HG03066 (cell line): ENCODE measurements around the gene SIK2.
"Not testable (repeated sequence)": the region's sequence is repeated elsewhere in the genome, so short reads cannot be mapped to it uniquely, and the experiment has no call there.

Source experiments
- ATAC-seq: cut with Tn5 transposase; IDR thresholded peaks from one replicate; pipeline ENCODE4 v1.9.1; 2021; ENCODE audit warnings: low read depth; ENCODE audit not compliant: unreplicated experiment

Gene SIK2

DNA sequence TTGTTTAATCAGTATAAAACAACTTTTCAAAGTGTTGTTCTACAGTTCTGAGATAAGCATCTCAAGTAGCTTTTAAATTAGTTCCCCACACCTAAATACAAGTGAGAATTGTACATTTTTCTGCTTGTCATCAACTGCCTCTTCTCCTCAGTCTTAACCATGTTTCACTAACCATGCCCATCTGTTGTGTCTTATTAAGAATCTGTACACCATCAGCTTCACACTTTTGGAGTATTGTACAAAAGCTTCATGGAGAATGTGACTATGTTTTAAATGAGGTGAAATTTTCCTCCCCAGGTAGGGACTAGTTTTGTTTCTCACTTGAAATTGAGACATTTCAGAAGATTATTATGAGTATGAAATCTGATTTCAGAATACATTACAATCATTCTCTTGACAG is 52.4 kb downstream of the SIK2 start:
- no peak for ATAC-seq

DNA sequence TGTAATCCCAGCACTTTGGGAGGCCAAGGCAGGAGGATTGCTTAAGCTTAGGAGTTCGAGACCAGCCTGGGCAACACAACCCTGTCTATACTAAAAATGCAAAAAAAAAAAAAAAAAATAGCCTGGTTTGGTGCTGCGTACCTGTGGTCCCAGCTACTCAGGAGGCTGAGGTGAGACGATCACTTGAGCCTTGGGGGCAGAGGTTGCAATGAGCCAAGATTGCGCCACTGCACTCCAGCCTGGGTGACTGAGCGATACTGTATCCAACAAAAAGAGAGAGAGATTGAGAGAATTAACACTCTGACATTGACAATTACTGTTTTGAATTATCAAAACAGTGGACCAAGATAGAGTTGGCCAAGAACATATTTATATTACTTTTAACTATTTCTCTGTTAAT is 53.7 kb downstream of the SIK2 start:
- no peak for ATAC-seq

DNA sequence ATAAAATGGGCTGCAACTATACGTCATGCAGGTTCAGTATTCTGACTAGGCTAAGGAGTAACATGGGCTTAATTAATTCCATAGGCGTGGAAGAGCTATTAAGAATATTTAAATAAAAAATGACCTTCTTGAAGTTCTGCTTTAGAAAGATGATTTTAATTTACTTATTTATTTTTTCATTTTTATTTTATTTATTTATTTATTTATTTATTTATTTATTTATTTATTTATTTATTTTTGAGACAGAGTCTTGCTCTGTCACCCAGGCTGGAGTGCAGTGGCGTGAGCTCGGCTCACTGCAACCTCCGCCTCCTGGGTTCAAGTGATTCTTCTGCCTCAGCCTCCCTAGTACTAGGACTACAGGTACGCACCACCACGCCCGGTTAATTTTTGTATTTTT is 55.7 kb downstream of the SIK2 start:
- not testable (repeated sequence) for ATAC-seq

DNA sequence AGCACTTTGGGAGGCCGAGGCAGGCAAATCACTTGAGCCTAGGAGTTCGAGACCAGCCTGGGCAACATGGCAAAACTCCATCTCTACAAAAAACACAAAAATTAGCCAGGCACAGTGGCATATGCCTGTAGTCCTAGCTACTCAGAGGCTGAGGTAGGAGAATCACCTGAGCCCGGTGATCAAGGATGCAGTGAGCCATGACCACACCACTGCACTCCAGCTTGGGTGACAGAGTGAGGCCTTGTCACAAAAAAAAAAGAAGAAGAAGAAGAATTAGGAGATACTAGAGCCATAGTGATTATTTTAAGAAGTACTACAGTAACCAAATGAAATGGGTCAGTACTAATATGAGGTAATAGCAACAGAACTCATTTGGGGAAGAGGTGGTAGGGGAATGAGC is 56.2 kb downstream of the SIK2 start:
- ATAC-seq, result not testable (repeated sequence)

GRCh38 chr11:111659201-111660115 is 57.2 kb downstream of the SIK2 start:
- ATAC-seq, result no peak

GRCh38 chr11:111660822-111661221 is 58.6 kb downstream of the SIK2 start:
- no peak for ATAC-seq

GRCh38 chr11:111663820-111664219 is 61.6 kb downstream of the SIK2 start:
- ATAC-seq, result no peak

DNA sequence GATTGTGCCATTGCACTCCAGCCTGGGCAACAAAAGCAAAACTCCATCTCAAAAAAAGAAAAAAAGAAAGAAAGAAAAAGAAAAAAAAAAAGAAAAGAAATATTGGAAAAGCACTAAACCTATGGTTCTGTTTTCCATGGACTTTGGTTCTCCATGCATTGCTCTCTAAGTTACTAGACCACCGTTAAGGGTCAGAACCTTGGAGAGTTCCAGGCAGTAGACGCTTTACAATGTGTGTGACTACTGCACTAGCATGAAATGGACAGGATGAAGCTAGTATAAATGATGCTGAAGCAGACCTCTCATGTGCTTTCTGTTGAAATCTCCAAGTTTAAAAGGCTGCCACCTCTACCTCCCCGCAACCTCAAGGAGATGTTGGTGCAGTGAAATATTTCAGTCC is 63.5 kb downstream of the SIK2 start:
- no peak for ATAC-seq

DNA sequence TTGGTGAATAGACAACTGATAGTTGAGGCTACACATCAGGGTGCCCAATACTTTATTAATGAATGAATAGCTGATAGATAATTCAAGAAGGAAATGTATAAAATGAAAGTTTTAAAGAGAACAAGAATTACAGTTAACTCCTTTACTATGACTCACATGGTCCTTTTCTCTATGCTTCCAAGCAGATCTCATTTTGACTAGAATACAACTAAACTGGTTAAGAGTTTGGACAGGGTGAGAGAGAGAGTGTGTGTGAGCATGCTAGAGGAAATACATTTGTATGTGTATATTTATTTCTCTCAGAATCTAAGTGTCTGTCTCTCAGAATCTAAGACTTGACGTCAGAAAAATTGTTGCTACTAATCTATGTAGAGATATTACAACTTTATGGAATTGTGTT is 66.7 kb downstream of the SIK2 start:
- no peak for ATAC-seq

- ATAC-seq, result no peak
These were observed 69.1 kb downstream of the SIK2 start for GRCh38 chr11:111671383-111671782.

GRCh38 chr11:111672949-111673348 is 70.7 kb downstream of the SIK2 start:
- no peak for ATAC-seq

DNA sequence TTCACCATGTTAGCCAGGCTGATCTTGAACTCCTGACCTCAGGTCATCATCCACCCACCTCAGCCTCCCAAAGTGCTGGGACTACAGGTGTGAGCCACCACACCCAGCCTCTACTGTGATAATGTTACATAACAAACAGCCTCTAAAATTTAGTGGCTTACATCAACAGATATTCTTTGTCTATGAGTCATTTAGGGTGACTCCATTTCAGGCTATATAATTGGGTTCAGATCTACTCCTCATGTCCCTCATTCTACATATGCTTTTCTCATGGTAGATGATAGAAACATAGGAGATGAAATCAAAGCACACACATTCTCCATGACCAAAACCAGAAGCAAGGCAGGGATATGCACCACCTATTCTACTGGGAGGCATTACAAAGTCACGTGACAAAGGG is 72.7 kb downstream of the SIK2 start:
- ATAC-seq, result no peak

GRCh38 chr11:111675891-111676290 is 73.6 kb downstream of the SIK2 start:
- no peak for ATAC-seq

DNA sequence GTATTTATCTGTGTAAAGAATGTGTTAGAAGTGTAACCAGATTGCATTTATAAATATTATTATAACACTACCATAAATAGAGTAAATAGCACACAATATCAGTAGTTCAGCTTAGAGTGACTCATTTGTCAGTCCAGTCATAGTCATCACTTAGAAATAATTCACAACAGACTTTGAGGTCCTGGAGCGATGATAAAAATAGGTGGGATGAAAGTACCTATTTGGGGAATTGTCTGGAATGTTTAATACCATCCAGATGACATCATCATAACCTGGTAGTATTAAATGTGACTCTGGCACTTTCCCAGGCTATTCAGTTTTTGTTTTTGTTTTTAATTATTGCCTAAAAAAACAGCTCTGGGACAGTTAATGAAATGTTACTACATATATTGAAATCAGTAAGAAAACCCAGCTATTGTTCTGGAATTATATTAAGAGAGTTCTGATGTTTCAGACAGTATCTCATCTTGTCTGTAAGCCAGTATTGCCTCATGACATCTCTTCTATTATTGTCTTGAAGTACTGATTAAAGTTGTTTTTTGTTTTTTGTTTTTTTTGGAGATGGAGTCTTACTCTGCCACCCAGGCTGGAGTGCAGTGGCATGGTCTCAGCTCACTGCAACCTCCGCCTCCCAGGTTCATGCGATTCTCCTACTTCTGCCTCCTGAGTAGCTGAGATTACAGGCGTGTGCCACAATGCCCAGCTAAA is 74.8 kb downstream of the SIK2 start:
- no peak for ATAC-seq

DNA sequence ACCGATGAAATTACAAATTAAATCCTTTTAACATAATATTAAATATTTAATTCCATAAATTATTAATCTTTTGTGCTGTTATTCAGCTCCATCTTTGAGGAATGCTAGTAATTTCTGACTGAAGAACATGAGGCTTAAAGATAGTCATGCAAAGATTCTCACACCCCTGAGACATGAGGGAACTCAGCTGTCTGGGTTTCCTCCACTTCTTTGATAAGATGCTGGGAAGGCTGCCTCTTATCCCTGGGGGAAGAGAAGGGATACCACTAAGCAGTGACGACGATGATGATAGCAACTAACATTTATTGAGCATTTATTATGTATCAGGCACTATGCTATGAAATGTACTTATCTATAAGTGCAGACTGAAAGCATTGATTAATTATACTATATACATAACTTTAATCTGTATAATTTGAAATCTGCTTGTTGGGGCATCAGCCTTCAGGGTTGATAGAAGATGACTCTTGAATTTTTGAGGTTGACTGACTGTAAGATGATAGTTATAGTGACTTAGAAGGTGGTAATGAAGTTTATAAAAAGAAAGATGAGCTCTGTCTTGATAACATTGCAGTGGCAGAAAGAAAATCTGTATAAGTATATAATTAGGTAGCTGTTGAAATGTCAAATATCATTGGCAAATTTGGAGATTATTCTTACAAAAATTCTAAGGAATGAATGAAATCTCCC is 78.4 kb downstream of the SIK2 start:
- no peak for ATAC-seq

GRCh38 chr11:111683806-111684205 is 81.6 kb downstream of the SIK2 start:
- no peak for ATAC-seq

GRCh38 chr11:111684251-111684650 is 82.0 kb downstream of the SIK2 start:
- no peak for ATAC-seq

GRCh38 chr11:111688013-111688412 is 85.8 kb downstream of the SIK2 start:
- no peak for ATAC-seq

- ATAC-seq, result no peak
These were observed 88.9 kb downstream of the SIK2 start for GRCh38 chr11:111691176-111691575.

- no peak for ATAC-seq
These were observed 89.5 kb downstream of the SIK2 start for GRCh38 chr11:111691741-111692140.

GRCh38 chr11:111693224-111693937 is 91.1 kb downstream of the SIK2 start:
- no peak for ATAC-seq
